ENCODE measurements around the gene NUDT8. TPM values are rescaled to one million over a fixed set of nuclear protein-coding genes. Genes with fewer than 3 reads are reported as not detected.
"Not testable (repeated sequence)": the region's sequence is repeated elsewhere in the genome, so short reads cannot be mapped to it uniquely, and the experiment has no call there.

The NUDT8 gene
- total RNA-seq, 1 donor from 2014 or later: 104 TPM

- intact Hi-C loops (cut with DNase I); DNase-seq (ENCODE audit: missing footprints); ATAC-seq: not testable (repeated sequence)
Measured at GRCh38 chr11:67618901-67619659, 10.7 kb downstream of the NUDT8 start.

- no peak for DNase-seq (ENCODE audit: missing footprints)
- intact Hi-C loops (cut with DNase I): no loop called here
- peak; percentile 21 for ATAC-seq
Measured at GRCh38 chr11:67617243-67617953, 12.3 kb downstream of the NUDT8 start.

GRCh38 chr11:67616431-67617242 is 13.1 kb downstream of the NUDT8 start:
- intact Hi-C loops (cut with DNase I): no loop called here
- ATAC-seq (peak; percentile 33), DNase-seq (ENCODE audit: missing footprints) (no peak)

- DNase-seq (ENCODE audit: missing footprints): no peak
- peak; percentile 4 for ATAC-seq
- intact Hi-C loops (cut with DNase I): no loop called here
Measured at GRCh38 chr11:67615728-67616430, 13.9 kb downstream of the NUDT8 start.

- intact Hi-C loops (cut with DNase I): no loop called here
- DNase-seq (ENCODE audit: missing footprints) (no peak), ATAC-seq (peak; percentile 35)
Measured at GRCh38 chr11:67614730-67615714, 14.7 kb downstream of the NUDT8 start.

- DNase-seq (ENCODE audit: missing footprints) (no peak), ATAC-seq (peak; percentile 45)
- intact Hi-C loops (cut with DNase I): no loop called here
Measured at GRCh38 chr11:67613960-67614715, 15.6 kb downstream of the NUDT8 start.

GRCh38 chr11:67613313-67613959 is 16.3 kb downstream of the NUDT8 start:
- ATAC-seq (peak; percentile 6), DNase-seq (ENCODE audit: missing footprints) (no peak)
- intact Hi-C loops (cut with DNase I): no loop called here

- no peak for DNase-seq (ENCODE audit: missing footprints)
- ATAC-seq: no peak
- intact Hi-C loops (cut with DNase I): no loop called here
Measured at GRCh38 chr11:67612751-67613150, 17.0 kb downstream of the NUDT8 start.

- intact Hi-C loops (cut with DNase I): no loop called here
- no peak for DNase-seq (ENCODE audit: missing footprints)
- ATAC-seq: no peak
Measured at GRCh38 chr11:67611704-67612587, 17.8 kb downstream of the NUDT8 start.

- no peak for DNase-seq (ENCODE audit: missing footprints)
- intact Hi-C loops (cut with DNase I): no loop called here
- no peak for ATAC-seq
Measured at GRCh38 chr11:67611165-67611564, 18.6 kb downstream of the NUDT8 start.

GRCh38 chr11:67610302-67610868 is 19.4 kb downstream of the NUDT8 start:
- ATAC-seq (no peak), DNase-seq (ENCODE audit: missing footprints) (no peak)
- intact Hi-C loops (cut with DNase I): no loop called here

GRCh38 chr11:67609316-67609715 is 20.4 kb downstream of the NUDT8 start:
- DNase-seq (ENCODE audit: missing footprints) (no peak), ATAC-seq (no peak)
- intact Hi-C loops (cut with DNase I): loop anchor here (5.0 kb wide), 2 partner anchors 37 to 102 kb away; partner anchors contain the start of genes CDK2AP2 and PITPNM1

- intact Hi-C loops (cut with DNase I): loop anchor here (5.0 kb wide), 2 partner anchors 36 to 101 kb away; partner anchors contain the start of genes CDK2AP2 and PITPNM1
- no peak for DNase-seq (ENCODE audit: missing footprints)
- no peak for ATAC-seq
Measured at GRCh38 chr11:67608486-67608885, 21.3 kb downstream of the NUDT8 start.

GRCh38 chr11:67607507-67607906 is 22.2 kb downstream of the NUDT8 start:
- intact Hi-C loops (cut with DNase I): loop anchor here (5.0 kb wide), 2 partner anchors 35 to 100 kb away; partner anchors contain the start of genes CDK2AP2 and PITPNM1
- DNase-seq (ENCODE audit: missing footprints): no peak
- no peak for ATAC-seq
